HEK293 (cell line): ENCODE measurements around the gene EXO5.
A peak's percentile ranks its signal among the peaks of the same experiment; 100 is the strongest.

Source experiments
- FEZF1 ChIP-seq: fragments of 450-650 bp; formaldehyde crosslinking; IDR thresholded peaks from 2 replicates; pipeline ENCODE4 v1.5.1; 2016; ENCODE audit warnings: missing biosample characterization, missing genetic modification characterization
- GLI2 ChIP-seq: fragments of 450-650 bp; formaldehyde crosslinking; IDR thresholded peaks from 2 replicates; pipeline ENCODE4; 2017; ENCODE audit warnings: missing biosample characterization, missing genetic modification characterization, low read depth, borderline replicate concordance
- GLIS1 ChIP-seq: fragments of 450-650 bp; formaldehyde crosslinking; IDR thresholded peaks from 2 replicates; pipeline ENCODE4 v1.5.1; 2016; ENCODE audit warnings: missing biosample characterization, missing genetic modification characterization
- HOXC10 ChIP-seq: sonication (generic); formaldehyde crosslinking; IDR thresholded peaks from 2 replicates; pipeline ENCODE4 v1.8.1; 2023; ENCODE audit warnings: mild to moderate bottlenecking, missing genetic modification reagents
- HOXD13 ChIP-seq: sonication (generic); formaldehyde crosslinking; IDR thresholded peaks from 2 replicates; pipeline ENCODE4 v1.8.0; 2022; ENCODE audit warnings: missing genetic modification reagents, borderline replicate concordance
- KLF9 ChIP-seq: fragments of 450-650 bp; formaldehyde crosslinking; IDR thresholded peaks from 2 replicates; pipeline ENCODE4 v1.5.1; 2016; ENCODE audit warnings: missing biosample characterization, missing genetic modification characterization, low read depth
- OSR2 ChIP-seq: fragments of 450-650 bp; formaldehyde crosslinking; IDR thresholded peaks from 2 replicates; pipeline ENCODE4 v1.5.1; 2016; ENCODE audit warnings: missing biosample characterization, missing genetic modification characterization
- REPIN1 ChIP-seq: fragments of 450-650 bp; formaldehyde crosslinking; IDR thresholded peaks from 2 replicates; pipeline ENCODE4 v1.5.1; 2017; ENCODE audit warnings: missing biosample characterization, missing genetic modification characterization, low read depth
- SCRT1 ChIP-seq: fragments of 450-650 bp; formaldehyde crosslinking; IDR thresholded peaks from 2 replicates; pipeline ENCODE4 v1.5.1; 2016; ENCODE audit warnings: missing biosample characterization, missing genetic modification characterization, borderline replicate concordance
- SP3 ChIP-seq: fragments of 450-650 bp; formaldehyde crosslinking; IDR thresholded peaks from 2 replicates; pipeline ENCODE4 v1.5.1; 2016; ENCODE audit warnings: missing biosample characterization, missing genetic modification characterization
- SP7 ChIP-seq: fragments of 450-650 bp; formaldehyde crosslinking; IDR thresholded peaks from 2 replicates; pipeline ENCODE4 v1.5.1; 2016; ENCODE audit warnings: missing biosample characterization, missing genetic modification characterization
- YY2 ChIP-seq: fragments of 450-650 bp; formaldehyde crosslinking; IDR thresholded peaks from 2 replicates; pipeline ENCODE4 v1.5.1; 2016; ENCODE audit warnings: missing biosample characterization, missing genetic modification characterization
- ZFP69B ChIP-seq: fragments of 450-650 bp; formaldehyde crosslinking; IDR thresholded peaks from 2 replicates; pipeline ENCODE4 v1.5.1; 2016; ENCODE audit warnings: missing biosample characterization, missing genetic modification characterization
- ZNF138 ChIP-seq: fragments of 450-650 bp; formaldehyde crosslinking; IDR thresholded peaks from 2 replicates; pipeline ENCODE4 v1.5.1; 2016; ENCODE audit warnings: missing biosample characterization, missing genetic modification characterization, borderline replicate concordance
- ZNF140 ChIP-seq: fragments of 450-650 bp; formaldehyde crosslinking; IDR thresholded peaks from 2 replicates; pipeline ENCODE4 v1.5.1; 2016; ENCODE audit warnings: missing biosample characterization, missing genetic modification characterization
- ZNF146 ChIP-seq: fragments of 450-650 bp; formaldehyde crosslinking; IDR thresholded peaks from 2 replicates; pipeline ENCODE4 v1.5.1; 2016; ENCODE audit warnings: missing biosample characterization, missing genetic modification characterization
- ZNF175 ChIP-seq: fragments of 450-650 bp; formaldehyde crosslinking; IDR thresholded peaks from 2 replicates; pipeline ENCODE4 v1.5.1; 2016; ENCODE audit warnings: missing biosample characterization, missing genetic modification characterization
- ZNF202 ChIP-seq: fragments of 450-650 bp; formaldehyde crosslinking; IDR thresholded peaks from 2 replicates; pipeline ENCODE4 v1.5.1; 2016; ENCODE audit warnings: missing biosample characterization, missing genetic modification characterization, borderline replicate concordance
- ZNF23 ChIP-seq: fragments of 450-650 bp; formaldehyde crosslinking; IDR thresholded peaks from 2 replicates; pipeline ENCODE4 v1.5.1; 2016; ENCODE audit warnings: missing biosample characterization, missing genetic modification characterization, borderline replicate concordance
- ZNF24 ChIP-seq: fragments of 450-650 bp; formaldehyde crosslinking; IDR thresholded peaks from 2 replicates; pipeline ENCODE4 v1.5.1; 2016; ENCODE audit warnings: missing biosample characterization, missing genetic modification characterization
- ZNF354C ChIP-seq: fragments of 450-650 bp; formaldehyde crosslinking; IDR thresholded peaks from 2 replicates; pipeline ENCODE4 v1.5.1; 2016; ENCODE audit warnings: missing biosample characterization, missing genetic modification characterization, low read depth, borderline replicate concordance
- ZNF433 ChIP-seq: fragments of 450-650 bp; formaldehyde crosslinking; IDR thresholded peaks from 2 replicates; pipeline ENCODE4 v1.5.1; 2016; ENCODE audit warnings: missing biosample characterization, missing genetic modification characterization, low read depth
- ZNF571 ChIP-seq: fragments of 450-650 bp; formaldehyde crosslinking; IDR thresholded peaks from 2 replicates; pipeline ENCODE4 v1.5.0; 2017; ENCODE audit warnings: missing biosample characterization, missing genetic modification characterization
- ZNF624 ChIP-seq: fragments of 450-650 bp; formaldehyde crosslinking; IDR thresholded peaks from 2 replicates; pipeline ENCODE4 v1.5.1; 2017; ENCODE audit warnings: missing biosample characterization, missing genetic modification characterization
- ZNF626 ChIP-seq: fragments of 450-650 bp; sonication (Bioruptor Pico); formaldehyde crosslinking; IDR thresholded peaks from 2 replicates; pipeline ENCODE4 v1.5.1; 2018; ENCODE audit warnings: missing biosample characterization, missing genetic modification characterization, inconsistent platforms
- ZNF747 ChIP-seq: fragments of 450-650 bp; formaldehyde crosslinking; IDR thresholded peaks from 2 replicates; pipeline ENCODE4 v1.5.1; 2016; ENCODE audit warnings: missing biosample characterization, missing genetic modification characterization
- ZNF768 ChIP-seq: fragments of 450-650 bp; formaldehyde crosslinking; IDR thresholded peaks from 2 replicates; pipeline ENCODE4 v1.5.1; 2018; ENCODE audit warnings: missing biosample characterization, mild to moderate bottlenecking, missing genetic modification characterization
- ZNF777 ChIP-seq: fragments of 450-650 bp; formaldehyde crosslinking; IDR thresholded peaks from 2 replicates; pipeline ENCODE4 v1.5.1; 2017; ENCODE audit warnings: missing biosample characterization, missing genetic modification characterization, borderline replicate concordance
- ZNF785 ChIP-seq: fragments of 450-650 bp; formaldehyde crosslinking; IDR thresholded peaks from 2 replicates; pipeline ENCODE4 v1.5.1; 2016; ENCODE audit warnings: missing biosample characterization, missing genetic modification characterization
- ZNF843 ChIP-seq: fragments of 450-650 bp; formaldehyde crosslinking; IDR thresholded peaks from 2 replicates; pipeline ENCODE4 v1.5.1; 2016; ENCODE audit warnings: missing biosample characterization, missing genetic modification characterization
- ZSCAN16 ChIP-seq: fragments of 450-650 bp; formaldehyde crosslinking; IDR thresholded peaks from 2 replicates; pipeline ENCODE4 v1.5.1; 2016; ENCODE audit warnings: missing biosample characterization, missing genetic modification characterization
- TF ChIP-seq, protein P1 (sequence below): fragments of 450-650 bp; formaldehyde crosslinking; IDR thresholded peaks from 2 replicates; pipeline ENCODE4 v1.5.1; 2016; ENCODE audit warnings: missing biosample characterization, missing genetic modification characterization
- TF ChIP-seq, protein P2 (sequence below): fragments of 450-650 bp; formaldehyde crosslinking; IDR thresholded peaks from 2 replicates; pipeline ENCODE4 v1.5.1; 2016; ENCODE audit warnings: missing biosample characterization, missing genetic modification characterization
- TF ChIP-seq, protein P3 (sequence below): fragments of 450-650 bp; formaldehyde crosslinking; IDR thresholded peaks from 2 replicates; pipeline ENCODE4 v1.5.1; 2016; ENCODE audit warnings: missing biosample characterization, missing genetic modification characterization
- TF ChIP-seq, protein P4 (sequence below): fragments of 450-650 bp; formaldehyde crosslinking; IDR thresholded peaks from 2 replicates; pipeline ENCODE4 v1.5.1; 2016; ENCODE audit warnings: missing biosample characterization, missing genetic modification characterization

Gene EXO5

GRCh38 chr1:40531381-40532061 lies 23.0 kb downstream of the EXO5 start, which contains the start of gene ZNF684 (continued):
- TF ChIP-seq, protein P1, sequence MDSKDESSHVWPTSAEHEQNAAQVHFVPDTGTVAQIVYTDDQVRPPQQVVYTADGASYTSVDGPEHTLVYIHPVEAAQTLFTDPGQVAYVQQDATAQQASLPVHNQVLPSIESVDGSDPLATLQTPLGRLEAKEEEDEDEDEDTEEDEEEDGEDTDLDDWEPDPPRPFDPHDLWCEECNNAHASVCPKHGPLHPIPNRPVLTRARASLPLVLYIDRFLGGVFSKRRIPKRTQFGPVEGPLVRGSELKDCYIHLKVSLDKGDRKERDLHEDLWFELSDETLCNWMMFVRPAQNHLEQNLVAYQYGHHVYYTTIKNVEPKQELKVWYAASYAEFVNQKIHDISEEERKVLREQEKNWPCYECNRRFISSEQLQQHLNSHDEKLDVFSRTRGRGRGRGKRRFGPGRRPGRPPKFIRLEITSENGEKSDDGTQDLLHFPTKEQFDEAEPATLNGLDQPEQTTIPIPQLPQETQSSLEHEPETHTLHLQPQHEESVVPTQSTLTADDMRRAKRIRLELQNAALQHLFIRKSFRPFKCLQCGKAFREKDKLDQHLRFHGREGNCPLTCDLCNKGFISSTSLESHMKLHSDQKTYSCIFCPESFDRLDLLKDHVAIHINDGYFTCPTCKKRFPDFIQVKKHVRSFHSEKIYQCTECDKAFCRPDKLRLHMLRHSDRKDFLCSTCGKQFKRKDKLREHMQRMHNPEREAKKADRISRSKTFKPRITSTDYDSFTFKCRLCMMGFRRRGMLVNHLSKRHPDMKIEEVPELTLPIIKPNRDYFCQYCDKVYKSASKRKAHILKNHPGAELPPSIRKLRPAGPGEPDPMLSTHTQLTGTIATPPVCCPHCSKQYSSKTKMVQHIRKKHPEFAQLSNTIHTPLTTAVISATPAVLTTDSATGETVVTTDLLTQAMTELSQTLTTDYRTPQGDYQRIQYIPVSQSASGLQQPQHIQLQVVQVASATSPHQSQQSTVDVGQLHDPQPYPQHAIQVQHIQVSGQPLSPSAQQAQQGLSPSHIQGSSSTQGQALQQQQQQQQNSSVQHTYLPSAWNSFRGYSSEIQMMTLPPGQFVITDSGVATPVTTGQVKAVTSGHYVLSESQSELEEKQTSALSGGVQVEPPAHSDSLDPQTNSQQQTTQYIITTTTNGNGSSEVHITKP = peak; percentile 57
- TF ChIP-seq ZNF785 (no peak), ZNF571 (tag by site-specific recombination) (no peak), ZNF138 (no peak), HOXD13 (CRISPR knock-in tag) (no peak), ZNF175 (tag by site-specific recombination) (no peak), SP7 (peak; percentile 64; the same call in 1 of the 2 replicates), ZNF747 (tag by site-specific recombination) (no peak), GLIS1 (tag by site-specific recombination) (peak; percentile 52; the same call in 1 of the 2 replicates), KLF9 (tag by site-specific recombination) (no peak), ZNF354C (tag by site-specific recombination) (no peak), ZNF140 (tag by site-specific recombination) (no peak), ZNF23 (tag by site-specific recombination) (no peak), GLI2 (no peak), ZNF777 (no peak), OSR2 (tag by site-specific recombination) (peak; percentile 62), ZNF843 (no peak), ZFP69B (tag by site-specific recombination) (peak; percentile 39; the same call in 1 of the 2 replicates), ZSCAN16 (no peak), ZNF768 (no peak), ZNF24 (tag by site-specific recombination) (0 out of 2 replicates have a peak, but pooled peaks have one; percentile 10), SP3 (tag by site-specific recombination) (peak; percentile 36; the same call in 1 of the 2 replicates), YY2 (tag by site-specific recombination) (no peak), FEZF1 (no peak), ZNF624 (tag by site-specific recombination) (no peak), ZNF202 (no peak), ZNF146 (tag by site-specific recombination) (no peak), ZNF626 (tag by site-specific recombination) (no peak), HOXC10 (CRISPR knock-in tag) (no peak), ZNF433 (tag by site-specific recombination) (no peak), SCRT1 (tag by site-specific recombination) (no peak), REPIN1 (tag by site-specific recombination) (no peak)
- TF ChIP-seq, protein P2, sequence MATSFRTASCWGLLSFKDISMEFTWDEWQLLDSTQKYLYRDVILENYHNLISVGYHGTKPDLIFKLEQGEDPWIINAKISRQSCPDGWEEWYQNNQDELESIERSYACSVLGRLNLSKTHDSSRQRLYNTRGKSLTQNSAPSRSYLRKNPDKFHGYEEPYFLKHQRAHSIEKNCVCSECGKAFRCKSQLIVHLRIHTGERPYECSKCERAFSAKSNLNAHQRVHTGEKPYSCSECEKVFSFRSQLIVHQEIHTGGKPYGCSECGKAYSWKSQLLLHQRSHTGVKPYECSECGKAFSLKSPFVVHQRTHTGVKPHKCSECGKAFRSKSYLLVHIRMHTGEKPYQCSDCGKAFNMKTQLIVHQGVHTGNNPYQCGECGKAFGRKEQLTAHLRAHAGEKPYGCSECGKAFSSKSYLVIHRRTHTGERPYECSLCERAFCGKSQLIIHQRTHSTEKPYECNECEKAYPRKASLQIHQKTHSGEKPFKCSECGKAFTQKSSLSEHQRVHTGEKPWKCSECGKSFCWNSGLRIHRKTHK (tag by site-specific recombination) = no peak
- TF ChIP-seq, protein P3, sequence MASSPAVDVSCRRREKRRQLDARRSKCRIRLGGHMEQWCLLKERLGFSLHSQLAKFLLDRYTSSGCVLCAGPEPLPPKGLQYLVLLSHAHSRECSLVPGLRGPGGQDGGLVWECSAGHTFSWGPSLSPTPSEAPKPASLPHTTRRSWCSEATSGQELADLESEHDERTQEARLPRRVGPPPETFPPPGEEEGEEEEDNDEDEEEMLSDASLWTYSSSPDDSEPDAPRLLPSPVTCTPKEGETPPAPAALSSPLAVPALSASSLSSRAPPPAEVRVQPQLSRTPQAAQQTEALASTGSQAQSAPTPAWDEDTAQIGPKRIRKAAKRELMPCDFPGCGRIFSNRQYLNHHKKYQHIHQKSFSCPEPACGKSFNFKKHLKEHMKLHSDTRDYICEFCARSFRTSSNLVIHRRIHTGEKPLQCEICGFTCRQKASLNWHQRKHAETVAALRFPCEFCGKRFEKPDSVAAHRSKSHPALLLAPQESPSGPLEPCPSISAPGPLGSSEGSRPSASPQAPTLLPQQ (tag by site-specific recombination) = no peak
- TF ChIP-seq, protein P4, sequence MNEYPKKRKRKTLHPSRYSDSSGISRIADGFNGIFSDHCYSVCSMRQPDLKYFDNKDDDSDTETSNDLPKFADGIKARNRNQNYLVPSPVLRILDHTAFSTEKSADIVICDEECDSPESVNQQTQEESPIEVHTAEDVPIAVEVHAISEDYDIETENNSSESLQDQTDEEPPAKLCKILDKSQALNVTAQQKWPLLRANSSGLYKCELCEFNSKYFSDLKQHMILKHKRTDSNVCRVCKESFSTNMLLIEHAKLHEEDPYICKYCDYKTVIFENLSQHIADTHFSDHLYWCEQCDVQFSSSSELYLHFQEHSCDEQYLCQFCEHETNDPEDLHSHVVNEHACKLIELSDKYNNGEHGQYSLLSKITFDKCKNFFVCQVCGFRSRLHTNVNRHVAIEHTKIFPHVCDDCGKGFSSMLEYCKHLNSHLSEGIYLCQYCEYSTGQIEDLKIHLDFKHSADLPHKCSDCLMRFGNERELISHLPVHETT = peak; percentile 38; the same call in 1 of the 2 replicates
